GOT3 (cell line): ENCODE measurements around the gene CELSR1.

Experiments
- DNase-seq: peaks from one replicate; lab custom pipeline; 2025; ENCODE audit warnings: mixed read lengths; lab: John Stamatoyannopoulos, UW

The CELSR1 gene

DNA sequence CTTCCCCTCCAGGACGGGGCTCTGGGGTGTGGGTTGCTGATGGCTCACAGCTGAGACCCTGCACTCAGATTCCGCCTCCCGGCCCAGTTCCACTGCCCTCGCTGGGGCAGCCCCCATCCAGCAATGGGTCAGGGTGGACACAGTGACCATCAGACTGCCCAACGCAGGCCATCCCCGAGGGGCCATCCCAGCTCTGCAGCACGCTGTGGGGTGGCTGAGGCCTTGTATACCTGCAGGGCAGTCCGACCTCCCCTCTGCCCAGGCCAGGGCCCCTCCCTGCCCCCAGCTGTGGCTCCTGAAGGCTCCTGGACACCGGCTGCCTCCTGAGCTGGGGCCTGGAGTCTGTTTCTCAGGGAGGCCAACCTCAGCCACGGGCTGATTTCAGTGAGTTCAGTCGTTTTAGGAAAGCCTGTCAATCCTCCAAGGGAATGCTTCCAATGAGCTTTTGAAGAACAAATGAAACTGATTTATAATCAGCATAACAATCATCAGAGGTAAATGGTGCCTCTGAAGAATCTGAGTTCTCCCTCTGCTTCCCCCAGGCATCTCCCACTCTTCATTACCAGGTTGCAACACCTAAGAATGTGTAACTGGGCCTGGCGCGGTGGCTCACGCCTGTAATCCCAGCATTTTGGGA is 95.1 kb downstream of the CELSR1 start:
- no peak for DNase-seq

DNA sequence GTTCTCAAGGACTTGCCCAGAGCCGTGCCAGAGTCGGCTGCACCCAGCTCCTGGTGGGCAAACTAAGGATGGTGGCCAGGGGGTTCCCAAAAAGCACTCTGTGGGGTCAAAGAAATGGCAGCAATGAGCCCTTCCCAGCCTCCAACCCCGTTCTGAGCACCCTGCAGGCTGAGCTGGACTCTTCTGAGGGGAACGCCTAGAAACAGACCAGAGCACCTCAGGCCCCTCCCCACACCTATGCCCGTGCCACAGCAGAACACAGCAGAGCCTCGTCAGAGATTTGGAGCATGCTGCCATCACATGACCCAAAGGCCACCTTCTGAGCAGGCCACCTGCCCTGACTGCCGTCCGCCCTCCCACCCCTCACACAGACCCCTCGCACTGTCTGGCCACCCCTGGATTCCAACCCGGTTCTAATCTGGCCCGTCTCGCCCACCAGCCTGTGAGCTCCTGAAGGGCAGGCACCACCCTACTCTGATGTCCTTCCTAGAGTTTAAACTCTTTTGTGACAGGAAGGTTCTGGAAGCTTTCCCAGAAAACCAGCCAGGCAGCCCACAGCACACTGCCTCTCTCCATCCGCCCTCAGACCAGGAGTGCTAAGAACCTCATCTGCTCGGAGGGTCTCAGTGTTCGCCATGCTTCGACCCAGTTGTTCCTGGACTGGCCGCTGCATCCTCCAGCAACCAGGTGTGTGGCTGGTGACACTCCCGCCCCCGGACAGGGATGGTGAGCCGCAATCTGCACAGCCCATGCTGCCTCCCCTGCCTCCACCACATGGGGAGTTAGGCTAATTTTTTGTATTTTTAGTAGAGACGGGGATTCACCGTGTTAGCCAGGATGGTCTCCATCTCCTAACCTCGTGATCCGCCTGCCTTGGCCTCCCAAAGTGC is 97.6 kb downstream of the CELSR1 start:
- no peak for DNase-seq

DNA sequence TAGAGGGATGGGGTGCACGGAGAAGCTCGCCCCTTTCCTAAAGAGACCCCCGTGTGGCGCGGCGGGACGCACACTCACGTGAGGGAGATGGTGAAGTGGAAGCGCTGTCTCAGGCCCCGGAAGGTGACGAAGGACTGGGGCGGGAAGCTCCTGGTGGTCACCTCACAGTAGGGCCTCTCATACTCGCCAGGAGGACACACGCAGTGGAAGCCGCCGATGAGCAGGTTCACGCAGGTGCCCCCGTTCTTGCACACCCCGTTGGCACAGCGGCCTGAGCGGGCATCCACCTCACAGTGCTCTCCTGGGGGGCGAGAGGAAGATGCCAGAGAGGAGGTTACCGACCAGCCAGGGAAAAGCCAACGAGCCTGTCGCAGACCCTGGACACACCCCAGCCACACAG is 98.3 kb downstream of the CELSR1 start:
- no peak for DNase-seq

DNA sequence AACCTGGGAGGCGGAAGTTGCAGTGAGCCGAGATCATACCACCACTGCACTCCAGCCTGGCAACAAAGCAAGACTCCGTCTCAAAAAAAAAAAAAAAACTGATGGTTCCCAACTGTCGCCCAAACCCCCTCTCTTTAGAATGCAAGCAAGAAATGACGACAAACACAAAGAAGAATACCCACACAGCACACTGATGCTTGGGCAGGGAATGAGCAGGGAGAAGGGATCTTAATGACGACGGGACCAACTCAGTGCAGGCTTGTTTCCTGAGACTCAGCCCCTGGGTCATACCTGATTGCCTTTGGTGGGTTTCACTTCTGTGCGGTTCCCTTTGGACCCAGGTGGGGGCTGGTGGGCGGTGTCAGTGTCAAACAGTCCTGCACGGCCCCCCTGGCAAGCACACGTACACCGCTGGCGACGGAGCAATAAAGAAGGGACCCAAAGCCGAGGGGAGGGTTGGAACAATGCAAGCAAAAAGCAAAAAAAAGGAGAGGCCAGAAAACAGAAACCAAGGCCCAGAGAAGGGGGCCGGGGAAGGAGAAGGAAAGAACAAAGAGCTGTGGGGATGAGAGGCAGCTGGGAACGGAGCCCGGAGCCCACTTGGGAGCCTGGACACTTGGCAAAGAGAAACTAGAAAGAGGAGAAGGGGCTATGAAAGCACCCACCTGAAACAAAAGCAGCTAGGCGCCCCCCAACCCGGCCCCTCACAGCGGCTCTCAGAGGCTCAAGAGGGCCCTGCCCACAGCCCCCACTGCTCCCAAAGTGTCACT is 99.6 kb downstream of the CELSR1 start:
- no peak for DNase-seq

DNA sequence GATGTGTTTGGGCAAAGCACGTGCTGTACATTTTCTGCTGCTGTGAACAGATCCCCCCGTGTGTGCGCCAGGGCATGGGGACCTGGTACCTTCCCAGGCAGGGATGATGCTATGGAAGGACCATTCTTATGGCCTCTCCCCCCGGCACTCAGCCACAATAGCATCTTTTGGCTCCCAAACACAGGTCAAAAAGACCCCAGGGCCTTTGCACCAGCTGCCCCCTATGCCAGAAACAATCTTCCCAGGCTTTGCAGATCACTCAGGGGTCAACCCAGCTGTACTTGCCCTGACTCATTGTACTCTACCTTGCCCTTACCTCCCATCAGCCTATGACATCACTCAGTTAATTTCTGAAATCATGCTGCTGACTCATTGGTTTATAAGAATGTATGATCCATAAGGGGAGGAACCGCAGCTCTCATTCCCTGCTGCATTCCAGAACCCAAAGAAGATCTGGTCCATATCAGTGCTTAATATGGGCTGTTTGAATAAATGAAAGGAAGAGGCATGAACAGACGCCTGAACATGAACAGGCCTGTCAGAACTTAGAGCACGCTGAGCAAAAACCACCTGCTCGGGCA is 100.7 kb downstream of the CELSR1 start:
- no peak for DNase-seq

DNA sequence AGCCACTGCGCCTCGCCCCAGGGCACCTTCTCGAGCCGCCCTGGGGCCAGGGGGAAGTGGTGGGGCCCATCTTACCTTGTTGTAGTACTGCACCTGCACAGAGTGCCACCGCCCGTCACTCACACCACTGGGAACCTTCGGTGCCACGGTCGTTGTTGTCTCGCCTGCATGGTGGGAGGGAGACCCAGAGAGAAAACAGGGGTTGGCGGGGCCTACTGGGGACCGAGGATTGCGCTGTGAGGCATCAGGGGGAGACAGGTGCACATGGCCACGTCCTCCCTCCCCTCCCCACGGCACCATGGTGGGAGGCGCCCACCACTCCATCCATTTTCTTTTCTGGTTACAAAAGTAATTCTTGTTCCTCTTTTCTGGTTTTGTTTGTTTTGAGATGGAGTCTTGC is 104.1 kb downstream of the CELSR1 start:
- no peak for DNase-seq

DNA sequence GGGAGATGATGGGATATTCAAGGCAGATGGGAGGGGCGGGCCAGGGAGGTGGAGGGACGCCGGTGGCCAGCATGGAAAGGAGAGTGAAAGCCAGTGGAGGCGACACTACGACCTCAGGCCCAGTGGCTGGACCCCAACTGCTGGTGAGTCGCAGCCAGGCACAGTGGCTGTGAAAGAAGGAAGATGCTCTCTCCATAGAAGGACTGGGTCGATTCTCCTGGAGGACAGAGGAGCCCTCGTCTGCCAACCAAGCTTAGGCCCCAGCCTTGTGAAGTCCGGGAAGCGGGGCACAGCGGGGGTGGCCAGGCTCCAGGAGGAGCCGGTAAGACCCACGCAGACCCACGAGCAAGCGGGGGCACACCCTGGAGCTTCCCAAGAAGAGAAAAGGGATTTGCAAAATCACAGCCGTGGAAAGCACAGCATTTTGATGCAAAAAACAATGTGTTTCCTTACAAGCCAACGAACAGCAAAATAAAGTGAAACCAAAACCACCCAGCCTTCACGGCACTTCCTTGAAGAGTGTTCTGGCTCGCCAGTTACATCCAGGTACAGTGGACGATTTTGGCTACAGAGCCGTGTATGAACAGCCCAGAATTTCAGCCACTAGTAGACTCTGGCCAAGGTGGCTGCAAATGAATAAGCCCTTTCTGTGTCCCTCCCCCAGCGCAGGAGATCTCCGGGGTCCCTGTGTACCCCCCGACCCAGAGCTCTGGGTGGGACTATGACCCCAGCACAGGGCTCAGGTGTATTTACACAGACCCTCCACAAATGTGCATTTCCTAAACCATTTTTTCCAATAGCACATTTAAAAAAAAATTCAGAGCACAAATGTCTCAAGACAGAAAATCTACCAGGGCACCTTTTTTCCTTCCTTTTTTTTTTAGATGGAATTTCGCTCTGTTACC is 105.0 kb downstream of the CELSR1 start:
- no peak for DNase-seq

DNA sequence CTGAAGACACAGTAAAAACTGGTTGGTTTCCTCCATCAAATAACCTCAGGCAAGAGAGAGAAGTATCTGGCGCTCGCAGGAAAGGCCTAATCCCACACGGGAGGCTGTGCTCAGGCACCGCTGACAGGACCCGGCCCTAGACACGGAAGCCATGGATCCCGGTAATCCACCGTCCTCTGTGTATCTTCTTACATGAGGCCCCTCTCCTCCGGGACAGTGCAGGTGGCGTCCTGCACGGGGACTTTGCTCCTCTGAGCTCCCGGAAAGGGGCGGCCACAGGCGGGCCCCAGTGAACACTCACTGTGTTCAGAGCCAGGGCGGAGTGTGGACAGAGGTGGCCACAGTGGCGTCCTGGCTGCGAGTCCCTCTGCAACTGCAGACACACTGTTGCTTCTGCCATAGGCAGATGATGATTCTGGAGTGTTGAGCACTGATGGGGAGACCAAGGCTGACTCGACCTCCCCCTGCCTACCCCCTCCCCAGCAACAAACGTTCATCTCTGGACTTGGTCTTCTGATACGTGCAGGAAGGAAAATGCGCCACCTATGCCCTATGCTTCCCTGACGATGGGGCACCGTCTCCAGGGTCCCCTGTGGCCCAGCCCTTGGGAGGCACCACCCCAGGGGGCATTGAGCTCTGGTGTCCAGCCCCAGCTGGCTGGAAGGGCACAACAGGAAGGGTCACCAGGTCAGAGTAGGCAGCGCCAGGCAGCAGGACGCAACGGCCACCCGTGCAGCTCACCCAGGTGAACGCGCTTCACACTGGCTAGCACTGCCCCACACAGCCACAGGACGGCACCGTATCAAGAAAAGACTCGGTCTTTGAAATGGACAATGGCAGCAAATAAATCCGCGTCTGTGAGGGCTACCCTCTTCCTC is 106.2 kb downstream of the CELSR1 start:
- no peak for DNase-seq

DNA sequence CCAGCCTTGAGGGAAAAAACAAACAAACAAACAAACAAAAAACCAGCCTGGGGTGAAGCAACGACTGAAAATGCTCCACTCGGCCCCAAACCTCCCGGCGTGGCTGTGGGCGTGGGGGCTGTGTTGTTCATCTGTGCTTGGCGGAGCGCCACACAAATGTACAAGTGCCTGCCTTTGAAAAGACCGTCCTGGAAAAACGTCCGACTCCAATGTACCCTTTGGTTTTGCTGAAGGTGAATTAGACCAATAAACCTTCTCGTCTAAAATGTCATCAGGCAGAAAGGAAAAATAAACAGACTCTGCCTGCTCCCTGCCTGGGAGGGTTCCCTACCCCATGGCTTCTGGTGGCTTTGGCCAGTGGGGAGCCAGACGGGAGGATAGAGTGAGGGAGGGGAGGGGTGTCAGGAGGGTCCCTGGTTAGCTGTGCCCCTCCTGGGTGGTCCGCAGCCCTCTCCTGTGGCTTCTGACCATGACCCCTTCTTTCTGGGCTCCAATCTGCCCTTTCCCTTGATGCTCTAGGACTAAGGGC is 108.0 kb downstream of the CELSR1 start:
- no peak for DNase-seq

DNA sequence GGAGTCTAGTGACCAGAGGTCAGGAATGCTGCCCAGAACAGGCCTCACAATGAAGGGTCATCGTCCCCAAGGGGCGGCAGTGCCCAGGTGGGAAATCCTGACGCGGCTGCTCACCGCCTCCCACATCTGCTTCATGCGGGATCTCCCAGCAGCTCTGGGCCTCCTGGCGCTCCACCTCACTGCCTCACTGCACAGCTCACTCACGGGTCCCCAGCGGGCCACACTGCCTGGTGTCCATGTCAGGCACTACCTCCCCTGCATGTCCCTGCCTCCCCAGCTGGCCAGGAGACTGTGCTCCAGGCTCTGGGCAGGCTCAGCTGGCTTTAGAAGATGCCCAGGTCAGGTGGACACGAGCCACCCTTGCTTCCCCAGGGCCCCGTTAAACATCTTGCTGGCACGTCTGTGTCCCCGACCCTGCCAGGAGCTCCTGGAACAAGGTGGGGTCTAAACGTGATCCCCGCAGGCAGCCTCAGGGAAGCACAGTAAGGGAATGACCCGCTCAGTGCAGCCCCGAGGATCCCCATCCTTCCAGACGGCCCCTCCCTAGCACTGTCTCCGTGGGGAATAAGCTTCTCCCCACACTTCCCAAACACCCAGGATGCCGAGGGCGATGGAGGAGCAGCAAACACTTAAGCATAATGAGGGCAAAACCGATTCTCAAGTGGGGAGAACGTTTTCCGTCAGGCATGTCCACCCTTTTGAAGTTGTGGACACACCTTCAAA is 108.7 kb downstream of the CELSR1 start:
- no peak for DNase-seq

DNA sequence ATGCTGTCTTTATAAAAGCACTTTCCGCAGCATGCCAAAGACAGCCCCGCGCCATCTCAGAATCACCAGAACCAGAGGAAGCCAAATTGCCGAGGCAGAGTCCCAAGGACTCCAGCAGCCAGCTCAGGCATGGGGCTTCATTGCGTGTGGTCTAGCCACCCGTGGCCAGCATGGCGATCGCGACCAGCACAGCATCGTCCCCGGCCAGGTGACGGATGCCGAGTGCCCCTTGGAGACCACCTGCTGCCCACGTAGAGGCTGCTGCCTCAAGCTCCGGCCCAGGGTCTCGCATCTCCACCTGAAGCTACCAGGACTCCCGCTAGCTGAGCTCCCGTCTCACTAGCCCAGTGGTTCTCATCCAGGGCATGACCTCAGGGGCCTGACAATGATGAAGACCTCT is 109.2 kb downstream of the CELSR1 start:
- DNase-seq: no peak

DNA sequence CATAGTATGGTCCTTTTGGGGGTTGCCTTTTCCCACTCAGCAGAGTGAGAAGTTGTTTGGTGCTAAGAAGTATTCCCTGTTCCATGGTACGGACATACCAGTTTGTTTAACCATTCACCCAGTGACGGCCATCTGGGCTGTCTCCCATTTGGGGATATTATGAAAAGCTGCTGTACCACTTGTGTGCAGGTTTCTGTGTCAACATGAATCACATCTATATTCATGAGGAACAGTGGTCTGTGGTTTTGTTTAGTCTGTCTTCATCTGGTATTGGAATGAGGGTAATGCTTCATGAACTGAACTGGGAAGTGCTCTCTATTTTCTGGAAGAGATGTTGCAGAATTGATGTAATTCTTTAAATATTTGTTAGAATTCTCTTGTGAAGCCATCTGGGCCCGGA is 112.4 kb downstream of the CELSR1 start:
- no peak for DNase-seq

DNA sequence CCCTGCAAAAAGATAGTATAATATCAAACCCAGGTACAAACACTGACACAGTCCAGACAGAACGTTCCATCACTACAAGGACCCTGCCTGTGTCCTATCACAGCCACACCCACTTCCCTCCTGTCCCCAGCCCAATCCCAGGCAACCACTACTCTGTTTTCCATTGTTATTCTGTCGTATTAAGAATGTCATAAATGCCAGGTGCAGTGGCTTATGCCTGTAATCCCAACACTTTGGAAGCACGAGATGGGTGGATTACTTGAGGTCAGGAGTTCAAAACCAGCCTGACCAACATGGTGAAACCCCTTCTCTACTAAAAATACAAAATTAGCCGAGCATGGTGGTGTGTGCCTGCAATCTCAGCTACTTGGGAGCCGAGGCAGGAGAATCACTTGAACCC is 112.9 kb downstream of the CELSR1 start:
- no peak for DNase-seq

DNA sequence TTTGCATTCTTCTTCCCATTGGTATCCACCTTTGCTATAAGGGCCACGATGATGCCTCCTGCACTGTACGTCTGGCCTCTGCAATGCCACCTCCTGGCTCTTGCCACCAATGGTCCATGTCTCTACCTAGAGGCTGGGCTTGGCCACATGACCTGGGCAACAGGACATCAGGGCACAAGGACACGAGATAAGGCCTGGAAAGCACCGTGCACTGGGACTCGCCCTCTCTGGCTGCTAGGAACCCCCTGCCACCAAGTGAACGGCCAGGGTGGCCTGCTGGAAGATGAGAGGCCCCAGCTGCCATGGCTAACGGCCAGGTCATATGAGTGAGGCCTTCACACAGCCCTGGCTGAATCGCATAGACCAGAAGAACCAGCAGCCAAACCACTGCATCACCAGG is 114.5 kb downstream of the CELSR1 start:
- no peak for DNase-seq

DNA sequence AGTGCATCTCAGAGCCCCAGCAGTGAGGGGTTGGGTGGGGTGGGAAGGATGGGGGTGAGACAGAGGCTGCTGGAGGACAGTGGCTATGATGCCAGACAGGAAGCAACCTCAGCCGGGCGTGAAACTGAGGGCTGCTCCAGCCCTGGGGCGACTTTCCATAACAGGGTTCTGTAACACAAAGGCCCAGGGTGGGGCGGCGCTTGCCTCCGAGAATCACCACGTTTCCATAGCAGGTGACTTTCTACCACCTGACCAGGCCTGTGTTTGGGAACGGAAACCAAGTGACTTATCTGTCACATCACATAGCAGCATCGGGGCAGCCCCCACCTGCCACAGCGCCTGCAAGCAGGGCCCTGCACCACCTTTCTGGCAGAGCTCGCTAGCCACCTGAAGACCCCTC is 116.2 kb downstream of the CELSR1 start:
- no peak for DNase-seq

DNA sequence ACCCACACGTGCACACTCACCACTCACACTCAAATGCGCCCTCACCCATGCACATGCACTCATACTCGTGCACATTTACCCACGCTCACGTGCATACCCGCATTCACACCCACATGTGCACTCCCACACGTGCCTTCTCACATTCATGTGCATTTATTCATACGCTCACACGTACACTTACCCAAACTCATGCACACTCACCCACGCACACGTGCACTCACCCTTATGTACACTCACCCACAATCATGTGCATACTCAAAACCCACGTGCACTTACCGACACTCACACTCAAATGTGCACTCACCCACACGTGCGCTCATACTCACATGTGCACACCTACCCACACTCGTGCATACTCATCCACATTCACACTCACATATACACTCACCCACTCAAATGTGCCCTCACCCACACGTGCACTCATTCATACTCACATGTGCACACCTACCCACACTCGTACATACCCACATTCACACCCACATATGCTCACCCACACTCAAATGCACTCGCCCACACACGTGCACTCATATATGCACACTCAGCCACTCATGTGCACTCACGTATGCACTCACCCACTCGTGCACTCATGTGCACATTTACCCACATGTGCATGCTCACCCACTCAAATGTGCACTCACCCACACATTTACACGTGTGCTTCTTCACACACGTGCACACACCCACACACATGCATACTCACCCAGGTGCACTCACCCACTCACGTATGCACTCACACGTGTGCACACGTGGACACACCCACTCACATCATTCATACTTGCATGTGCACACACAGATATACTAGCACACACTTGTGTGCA is 117.5 kb downstream of the CELSR1 start:
- DNase-seq: no peak

DNA sequence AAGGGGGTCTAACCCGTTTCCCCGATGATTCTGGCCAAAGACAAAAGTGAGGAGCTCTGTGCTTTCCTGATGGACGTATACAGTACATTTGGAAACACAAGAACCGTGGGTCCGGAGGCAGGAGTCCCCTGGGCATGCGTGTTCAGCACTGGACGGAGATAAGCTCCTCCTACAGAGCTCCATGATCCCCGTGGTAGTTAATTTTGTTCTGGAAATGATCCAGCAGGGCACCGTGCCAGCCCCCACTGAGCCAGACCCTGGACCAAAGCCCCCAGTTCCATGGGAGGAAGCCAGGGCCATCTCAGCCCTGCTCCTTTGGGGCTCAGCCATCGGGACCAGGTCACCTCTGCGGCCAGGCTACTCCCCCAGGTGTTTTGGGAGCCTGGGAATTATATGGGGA is 118.6 kb downstream of the CELSR1 start:
- no peak for DNase-seq

DNA sequence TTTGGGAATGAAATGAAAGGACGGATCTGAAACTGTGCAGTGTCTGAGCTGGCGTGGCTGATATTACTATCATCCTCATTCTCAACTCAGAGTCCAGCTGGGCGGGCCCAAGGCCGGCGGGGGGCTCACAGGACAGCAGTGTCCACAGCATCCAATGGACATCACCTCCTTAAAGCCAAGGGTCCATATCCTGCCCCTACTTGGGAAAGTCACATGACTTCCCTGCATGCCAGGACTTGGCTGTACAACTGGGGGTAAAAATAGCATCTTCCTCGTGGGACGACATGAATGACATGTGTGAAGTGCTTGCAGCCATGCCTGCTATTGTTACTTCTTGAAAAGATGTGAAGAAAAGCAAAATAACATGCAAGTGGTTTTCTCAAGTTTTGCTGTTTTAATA is 119.7 kb downstream of the CELSR1 start:
- no peak for DNase-seq
